ENCODE results near the gene BBS4. TPM values are rescaled to one million over a fixed set of nuclear protein-coding genes. Genes with fewer than 3 reads are reported as not detected.

Gene BBS4
- total RNA-seq, 1 donor from 2014 or later, result 17.1 TPM

GRCh38 chr15:72754096-72754495 lies 68.1 kb downstream of the BBS4 start:
- DNase-seq (ENCODE audit: low spot score in 2 of 2) (no peak), FAIRE-seq (no peak)

- FAIRE-seq (no peak), DNase-seq (ENCODE audit: low spot score in 2 of 2) (no peak)
Observed at GRCh38 chr15:72758182-72758581, 72.2 kb downstream of the BBS4 start.

DNA sequence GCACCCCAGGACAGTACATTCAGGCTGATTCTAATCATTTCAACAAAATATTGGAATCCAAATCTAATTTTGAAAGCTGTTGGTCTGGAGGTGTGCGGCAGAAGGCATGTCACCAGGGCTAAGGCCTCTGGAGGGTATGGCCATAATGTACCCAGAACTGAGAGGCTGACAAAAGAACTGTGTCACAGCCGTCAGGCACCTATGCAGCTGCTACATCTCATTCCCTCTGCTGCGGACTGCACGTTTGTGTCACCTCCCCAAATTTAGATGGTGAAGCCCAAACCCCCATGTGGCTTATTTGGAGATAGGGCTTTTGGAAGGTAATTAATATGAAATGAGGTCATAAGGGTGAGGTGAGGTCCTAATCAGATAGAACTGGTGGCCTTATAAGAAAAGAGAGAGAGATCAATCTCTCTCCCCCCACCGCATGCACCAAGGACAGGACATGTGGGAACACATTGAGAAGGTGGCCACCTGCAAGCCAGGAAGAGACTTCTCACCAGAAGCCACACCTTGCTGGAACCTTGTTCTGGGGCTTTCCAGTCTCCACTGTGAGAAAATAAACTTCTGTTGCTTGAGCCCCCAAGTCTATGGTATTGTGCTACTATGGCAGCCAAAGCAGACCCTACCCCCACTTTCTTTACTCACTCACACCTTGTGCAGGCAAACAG lies 74.7 kb downstream of the BBS4 start:
- no peak for FAIRE-seq
- no peak for DNase-seq (ENCODE audit: low spot score in 2 of 2)

- no peak for FAIRE-seq
- no peak for DNase-seq (ENCODE audit: low spot score in 2 of 2)
Observed at GRCh38 chr15:72764656-72765055, 78.6 kb downstream of the BBS4 start.

GRCh38 chr15:72766025-72766424 lies 80.0 kb downstream of the BBS4 start:
- no peak for FAIRE-seq
- no peak for DNase-seq (ENCODE audit: low spot score in 2 of 2)

DNA sequence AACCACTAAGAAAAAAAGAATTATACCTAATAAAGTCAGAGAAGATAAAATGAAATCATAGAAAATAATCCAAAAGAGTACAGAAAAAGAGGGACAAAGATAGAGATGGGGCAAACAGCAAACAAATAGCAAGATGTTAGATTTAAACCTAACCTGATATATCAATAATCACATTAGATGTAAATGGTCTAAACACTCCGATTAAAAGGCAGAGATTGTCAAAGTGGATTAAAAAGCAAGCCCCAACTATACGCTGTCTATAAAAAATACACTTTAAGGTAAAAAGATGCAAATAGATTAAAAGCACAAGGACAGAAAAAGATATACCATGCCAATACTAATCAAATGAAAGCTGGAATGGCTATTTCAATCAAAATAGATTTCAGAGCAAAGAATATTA lies 80.8 kb downstream of the BBS4 start:
- no peak for DNase-seq (ENCODE audit: low spot score in 2 of 2)
- no peak for FAIRE-seq

DNA sequence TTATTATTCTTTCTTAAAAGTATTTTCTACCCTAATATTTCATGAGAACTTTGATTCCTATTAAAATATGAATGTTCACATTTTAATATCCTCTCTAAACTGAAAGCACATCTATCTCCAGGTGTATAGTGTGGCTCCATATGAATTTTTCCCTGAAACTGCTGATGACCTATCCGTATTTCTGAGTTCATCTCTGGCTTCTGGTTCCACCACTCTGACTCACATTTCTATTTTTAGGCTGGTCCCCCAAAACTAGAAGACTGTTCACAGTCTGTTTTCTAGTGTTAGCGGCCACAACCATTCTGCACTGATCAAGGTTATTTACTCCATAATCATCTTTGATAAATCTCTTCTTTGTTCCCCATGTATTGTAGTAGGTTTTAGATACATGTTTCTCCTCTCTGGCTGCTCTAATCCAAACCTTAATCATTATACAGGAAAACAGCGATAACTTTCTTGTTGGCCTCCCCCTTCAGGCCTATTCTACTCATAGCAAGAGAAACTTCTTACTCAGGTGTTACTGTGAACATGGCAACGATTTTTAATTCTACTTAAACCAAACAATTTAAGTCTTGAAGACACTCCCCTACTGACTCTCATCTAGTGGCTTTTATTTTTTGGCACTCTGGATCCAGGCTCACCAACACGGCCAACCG lies 84.8 kb downstream of the BBS4 start:
- no peak for FAIRE-seq

GRCh38 chr15:72771329-72771725 lies 85.3 kb downstream of the BBS4 start:
- FAIRE-seq, result no peak

More for the DNA sequence above, 84.8 kb downstream of the BBS4 start:
- DNase-seq (ENCODE audit: low spot score in 2 of 2), result no peak

DNA sequence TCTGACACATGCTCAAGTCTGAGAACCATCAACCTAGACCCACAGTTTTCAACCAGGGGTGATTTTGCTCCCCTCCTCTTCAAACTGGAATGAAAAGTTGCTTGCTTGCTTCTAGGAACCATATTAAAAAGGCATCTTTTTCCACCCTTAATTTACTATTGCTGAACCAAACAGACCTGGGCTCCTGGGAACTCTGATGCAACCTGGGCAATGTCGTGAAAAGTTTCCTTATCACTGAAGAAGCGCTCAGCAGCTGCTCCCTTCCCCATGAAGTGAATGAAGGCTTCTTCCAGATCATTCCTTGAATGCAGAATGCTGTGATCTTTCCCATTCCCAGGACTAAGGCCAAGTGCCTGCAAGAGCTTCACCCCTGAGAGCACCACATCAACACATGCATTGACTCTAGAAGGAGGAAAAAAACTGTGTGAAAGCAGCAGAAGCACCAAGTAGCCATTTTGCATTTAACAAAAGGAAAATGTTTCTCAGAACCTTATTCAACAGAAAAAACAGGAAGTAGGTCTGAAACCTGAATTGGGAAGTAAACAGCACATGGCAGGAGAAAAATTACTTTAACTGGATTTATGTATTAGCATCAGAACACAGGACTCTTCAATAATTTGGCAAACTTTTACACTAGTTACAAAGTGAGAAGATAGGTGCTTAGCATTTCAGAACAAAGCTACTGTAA lies 88.8 kb downstream of the BBS4 start:
- FAIRE-seq, result no peak
- no peak for DNase-seq (ENCODE audit: low spot score in 2 of 2)

More at GRCh38 chr15:72771329-72771725, 85.3 kb downstream of the BBS4 start:
- DNase-seq (ENCODE audit: low spot score in 2 of 2), result no peak

DNA sequence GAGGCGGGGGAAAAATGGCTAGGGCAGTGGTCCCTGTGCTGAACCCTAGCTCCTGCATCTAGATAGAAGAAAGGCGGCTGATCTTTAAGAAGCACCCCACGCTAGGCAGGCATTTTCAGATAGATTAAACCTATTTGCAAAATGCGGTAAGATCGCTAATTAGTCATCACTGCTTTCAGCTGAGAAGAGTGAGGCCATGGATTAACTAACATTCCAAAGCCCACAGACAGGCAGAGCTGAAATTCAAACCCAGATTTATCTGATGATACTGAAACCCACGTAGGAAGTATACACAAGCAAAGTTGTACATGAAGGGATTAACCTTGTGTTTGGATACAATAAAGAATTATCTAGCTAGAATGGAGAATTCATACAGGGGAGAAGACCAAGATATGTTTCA lies 92.8 kb downstream of the BBS4 start:
- no peak for FAIRE-seq
- DNase-seq (ENCODE audit: low spot score in 2 of 2), result no peak

DNA sequence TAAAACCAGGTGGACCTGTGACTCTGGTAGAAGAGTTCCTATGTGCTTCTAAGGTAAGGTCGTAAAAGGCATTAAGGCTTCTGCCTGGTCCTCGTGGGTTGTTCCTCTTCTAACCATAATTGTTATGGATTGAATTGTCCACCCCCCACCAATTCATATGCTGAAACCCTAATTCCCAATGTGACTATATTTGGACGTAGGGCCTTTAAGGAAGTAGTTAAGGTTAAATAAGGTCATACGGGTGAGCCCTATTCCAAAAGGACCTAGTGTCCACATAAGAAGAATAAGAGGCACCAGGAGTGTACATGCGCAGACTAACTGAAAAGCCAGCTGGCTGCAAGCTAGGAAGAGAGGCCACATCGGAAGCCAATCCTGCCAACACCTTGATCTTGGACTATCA lies 95.6 kb downstream of the BBS4 start:
- FAIRE-seq (no peak), DNase-seq (ENCODE audit: low spot score in 2 of 2) (no peak)

DNA sequence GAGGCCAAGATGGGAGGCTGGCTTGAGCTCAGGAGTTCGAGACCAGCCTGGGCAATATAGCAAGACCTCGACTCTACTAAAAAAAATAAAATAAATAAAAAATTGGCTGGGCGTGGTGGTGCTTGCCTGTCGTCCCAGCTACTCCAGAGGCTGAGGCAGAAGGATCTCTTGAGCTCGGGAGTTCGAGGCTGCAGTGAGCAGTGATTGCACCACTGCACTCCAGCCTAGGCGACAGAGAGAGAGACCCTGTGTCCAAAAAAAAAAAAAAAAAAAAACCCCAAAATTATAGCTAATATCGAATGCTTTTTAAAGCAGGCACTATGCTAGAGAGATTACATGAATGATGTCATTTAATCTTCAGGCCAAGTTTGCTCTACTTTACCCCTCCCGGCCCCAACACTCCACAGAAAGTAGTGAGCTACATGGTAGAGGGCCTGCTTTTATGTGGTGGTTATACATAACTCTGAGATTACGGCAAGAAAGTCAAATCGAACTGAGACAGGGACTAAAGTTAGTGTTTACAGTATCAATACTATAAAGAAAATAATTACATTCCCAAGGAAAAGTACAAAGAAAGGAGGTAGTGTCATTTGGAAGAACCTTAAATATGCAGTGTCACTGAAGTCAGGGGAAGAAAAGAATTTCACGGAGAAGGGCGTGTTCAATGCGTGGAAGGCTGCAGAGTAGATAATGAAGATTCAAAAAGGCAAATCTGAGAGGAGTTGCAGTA lies 96.4 kb downstream of the BBS4 start:
- DNase-seq (ENCODE audit: low spot score in 2 of 2), result no peak
- FAIRE-seq, result no peak

- FAIRE-seq (no peak), DNase-seq (ENCODE audit: low spot score in 2 of 2) (no peak)
Observed at GRCh38 chr15:72783004-72783639, 97.1 kb downstream of the BBS4 start.

DNA sequence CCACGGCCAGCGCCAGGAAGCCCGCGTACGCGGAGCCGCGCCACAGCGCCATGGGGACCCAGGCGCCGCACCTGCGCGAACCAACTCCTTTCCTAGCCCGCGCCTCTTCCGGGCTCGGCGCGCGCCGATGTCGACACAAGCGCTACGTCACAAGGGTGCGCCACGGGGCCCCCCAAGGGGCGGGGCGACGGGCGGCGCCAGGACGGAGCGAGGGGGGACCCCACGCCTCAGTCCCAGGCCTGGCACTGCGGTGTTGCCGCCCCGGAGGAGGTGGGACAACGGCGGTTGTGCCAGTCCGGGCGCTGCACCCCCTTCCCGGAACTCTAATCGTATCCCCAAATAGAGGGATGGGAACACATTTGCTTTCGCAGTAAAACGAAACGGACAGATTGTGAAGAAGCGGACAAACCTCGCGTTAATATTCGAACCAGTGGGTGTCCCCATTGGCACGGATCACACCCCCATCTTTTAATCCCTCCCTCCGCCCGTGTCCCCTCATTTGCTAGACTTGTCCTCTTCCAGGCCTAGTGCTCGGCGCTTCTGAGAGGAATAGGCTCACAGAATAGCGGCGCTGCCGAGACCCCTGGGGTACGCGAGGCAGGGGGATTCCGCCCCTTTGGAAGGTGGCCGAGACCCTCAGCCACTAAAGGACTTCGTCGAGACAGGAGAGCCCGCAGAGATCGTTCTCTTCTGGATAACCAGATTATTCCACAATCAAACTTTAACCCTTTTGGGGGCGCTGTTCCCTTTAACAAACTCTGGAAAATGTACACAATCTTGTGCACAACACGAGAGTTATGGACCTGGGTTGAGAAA lies 97.8 kb downstream of the BBS4 start, which contains the start of gene ADPGK:
Gene ADPGK, minus strand, starts transcription at position 119 of the 816 bp plus-strand sequence. Its CDS starts 67 bp downstream, at position 52.
- FAIRE-seq, result no peak
- peak; percentile 95 to 97 for DNase-seq (ENCODE audit: low spot score in 2 of 2)

DNA sequence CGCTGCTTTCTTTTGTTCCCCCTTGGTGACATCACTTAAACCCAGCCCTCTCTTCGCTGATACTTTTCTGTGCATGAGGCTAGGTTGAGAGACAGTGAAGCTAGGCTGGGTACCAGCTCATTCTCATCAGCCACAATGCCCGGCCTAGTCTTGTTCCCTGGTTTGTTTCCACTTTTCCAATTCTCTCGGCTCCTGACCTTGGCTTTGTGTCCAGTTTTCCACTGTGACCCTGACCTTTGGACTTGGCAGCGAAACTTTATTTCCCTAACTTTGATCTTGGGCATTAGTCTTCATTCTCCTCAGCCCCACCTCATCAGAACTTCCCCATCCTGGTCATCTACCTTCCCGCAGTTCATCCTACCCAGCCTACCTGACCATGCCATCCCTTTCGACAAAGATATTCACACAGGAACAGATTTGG lies 98.5 kb downstream of the BBS4 start:
- FAIRE-seq, result no peak

DNA sequence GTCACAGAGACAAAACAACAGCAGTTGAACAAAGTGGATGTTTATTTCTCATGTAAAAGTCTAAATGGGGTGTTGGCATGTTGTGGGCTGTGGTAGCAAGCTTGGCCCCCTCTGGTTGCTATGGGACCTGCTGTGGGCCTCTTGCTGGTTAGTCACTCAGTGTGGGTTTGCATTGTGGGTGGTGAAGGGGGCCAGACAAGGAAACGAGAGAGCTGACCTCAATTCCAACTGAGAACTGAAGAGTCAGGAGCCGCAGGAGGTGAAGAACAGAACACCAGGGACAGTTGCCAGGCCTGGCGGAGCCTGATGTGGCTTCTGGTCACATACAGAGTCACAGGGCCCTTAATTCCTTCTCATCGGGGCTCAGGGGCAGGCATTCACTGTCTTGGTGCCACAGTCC lies 99.4 kb downstream of the BBS4 start:
- DNase-seq (ENCODE audit: low spot score in 2 of 2) (no peak), FAIRE-seq (no peak)

More for the DNA sequence above, 98.5 kb downstream of the BBS4 start:
- no peak for DNase-seq (ENCODE audit: low spot score in 2 of 2)

- no peak for FAIRE-seq
- DNase-seq (ENCODE audit: low spot score in 2 of 2), result no peak
Observed at GRCh38 chr15:72785841-72786240, 99.8 kb downstream of the BBS4 start.

DNA sequence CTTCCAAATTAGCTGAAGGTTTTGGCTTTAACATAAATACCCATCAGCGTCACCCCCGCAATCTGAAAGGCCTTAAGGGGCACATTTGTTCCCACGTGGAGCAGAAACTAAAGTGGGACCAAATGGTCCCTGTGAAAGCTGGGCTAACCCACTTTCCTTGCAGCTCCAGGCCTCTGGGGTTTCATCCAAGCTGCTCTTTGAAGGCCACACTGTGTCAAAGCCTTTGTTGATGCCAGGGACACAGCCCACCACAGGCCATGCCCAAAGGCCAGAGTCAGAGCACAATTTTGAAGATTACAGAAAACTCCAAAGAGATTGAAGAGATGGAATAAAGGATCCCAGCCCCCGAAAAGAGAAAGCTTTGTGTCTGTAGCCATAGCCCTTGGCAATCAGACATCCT lies 100.2 kb downstream of the BBS4 start:
- DNase-seq (ENCODE audit: low spot score in 2 of 2), result no peak

GRCh38 chr15:72786676-72787345 lies 100.8 kb downstream of the BBS4 start:
- DNase-seq (ENCODE audit: low spot score in 2 of 2) (no peak), FAIRE-seq (no peak)

More for the DNA sequence above, 100.2 kb downstream of the BBS4 start:
- FAIRE-seq, result no peak
